Neural cell (in vitro differentiated cells): ENCODE data around the gene P2RY14. TPM values are rescaled to one million over a fixed set of nuclear protein-coding genes. Genes with fewer than 3 reads are reported as not detected.

ENCODE experiments used
- H2AFZ ChIP-seq: fragments of 200-600, 300-800 bp; sonication (generic), shearing (Covaris generic); 2 replicates; pipeline ENCODE4 v1.6.0; 2014; ENCODE audit warnings: low read depth, mild to moderate bottlenecking, antibody characterized with exemption, low read length, moderate library complexity
- H3F3A ChIP-seq: fragments of 200-600 bp; shearing (Covaris generic); 2 replicates; pipeline ENCODE4 v1.6.1; 2016; ENCODE audit warnings: mild to moderate bottlenecking, moderate library complexity, mixed read lengths, antibody characterized with exemption, low read length; ENCODE audit not compliant: insufficient read depth, poor library complexity, severe bottlenecking
- H3K27ac ChIP-seq: fragments of 200-600, 300-800 bp; sonication (generic), shearing (Covaris generic); 2 replicates; pipeline ENCODE4 v1.5.1; 2014; ENCODE audit warnings: mild to moderate bottlenecking, low read length, moderate library complexity
- H3K27me3 ChIP-seq: fragments of 300-800, 200-600 bp; sonication (generic), shearing (Covaris generic); 2 replicates; pipeline ENCODE4 v1.6.0; 2014; ENCODE audit warnings: mild to moderate bottlenecking, low read depth, low read length, moderate library complexity; ENCODE audit not compliant: insufficient read depth
- H3K36me3 ChIP-seq: fragments of 300-800, 200-600 bp; sonication (generic), shearing (Covaris generic); 2 replicates; pipeline ENCODE4 v1.5.1; 2014; ENCODE audit warnings: mild to moderate bottlenecking, antibody characterized with exemption, low read length, moderate library complexity; ENCODE audit not compliant: insufficient read depth
- H3K4me2 ChIP-seq: fragments of 300-800, 200-600 bp; sonication (generic), shearing (Covaris generic); 2 replicates; pipeline ENCODE4 v1.6.0; 2014; ENCODE audit warnings: mild to moderate bottlenecking, low read length
- H3K4me3 ChIP-seq: fragments of 300-800, 200-600 bp; sonication (generic), shearing (Covaris generic); 2 replicates; pipeline ENCODE4 v1.5.1; 2014; ENCODE audit warnings: mild to moderate bottlenecking, low read length, moderate library complexity
- H3K79me2 ChIP-seq: fragments of 200-600 bp; shearing (Covaris generic); replicated peaks from 2 replicates; pipeline ENCODE4 v1.6.0; 2014; ENCODE audit warnings: mild to moderate bottlenecking, low read length, moderate library complexity; ENCODE audit not compliant: insufficient read depth
- H3K9ac ChIP-seq: fragments of 300-800, 200-600 bp; sonication (generic), shearing (Covaris generic); 2 replicates; pipeline ENCODE4 v1.6.1; 2016; ENCODE audit warnings: mild to moderate bottlenecking, low read length, mixed read lengths
- H3K9me2 ChIP-seq: fragments of 200-600 bp; shearing (Covaris generic); 2 replicates; pipeline ENCODE4 v1.6.1; 2016; ENCODE audit warnings: mild to moderate bottlenecking, low read length, mixed read lengths; ENCODE audit not compliant: insufficient read depth
- H3K9me3 ChIP-seq: fragments of 200-600, 300-800 bp; sonication (generic), shearing (Covaris generic); 2 replicates; pipeline ENCODE4 v1.6.1; 2016; ENCODE audit warnings: mild to moderate bottlenecking, mixed run types, low read length, moderate library complexity, mixed read lengths
- H4K20me1 ChIP-seq: fragments of 200-600 bp; shearing (Covaris generic); 2 replicates; pipeline ENCODE4 v1.6.1; 2016; ENCODE audit warnings: mild to moderate bottlenecking, mixed run types; ENCODE audit not compliant: insufficient read depth
- CTCF ChIP-seq: fragments of 450-650 bp; IDR thresholded peaks from 2 replicates; pipeline ENCODE4 v1.5.1; 2014; ENCODE audit warnings: antibody characterized with exemption, mild to moderate bottlenecking, moderate library complexity; ENCODE audit not compliant: poor library complexity, severe bottlenecking
- EP300 ChIP-seq: fragments of 450-650 bp; conservative IDR thresholded peaks from 2 replicates; pipeline ENCODE4 v1.6.1; 2014; ENCODE audit warnings: antibody characterized with exemption, mild to moderate bottlenecking, moderate library complexity; ENCODE audit not compliant: poor library complexity, severe bottlenecking
- EZH2 ChIP-seq: fragments of 200-600, 300-800 bp; shearing (Covaris generic), sonication (generic); IDR thresholded peaks from 2 replicates; pipeline ENCODE4 v1.6.1; 2014; ENCODE audit warnings: antibody characterized with exemption, low read length, borderline replicate concordance, mild to moderate bottlenecking; ENCODE audit not compliant: insufficient read depth, poor library complexity, severe bottlenecking
- MXI1 ChIP-seq: fragments of 450-650 bp; conservative IDR thresholded peaks from 2 replicates; pipeline ENCODE4 v1.6.1; 2014; ENCODE audit warnings: antibody characterized with exemption, mild to moderate bottlenecking; ENCODE audit not compliant: poor library complexity, severe bottlenecking
- POLR2AphosphoS5 ChIP-seq: IDR thresholded peaks from 2 replicates; pipeline ENCODE4 v1.6.1; 2012
- RAD21 ChIP-seq: fragments of 450-650 bp; conservative IDR thresholded peaks from 2 replicates; pipeline ENCODE4 v1.6.1; 2014; ENCODE audit warnings: antibody characterized with exemption, mild to moderate bottlenecking, moderate library complexity
- REST ChIP-seq: IDR thresholded peaks from 2 replicates; pipeline ENCODE4 v1.6.1; 2012; ENCODE audit warnings: borderline replicate concordance
- SMC3 ChIP-seq: fragments of 450-650 bp; conservative IDR thresholded peaks from 2 replicates; pipeline ENCODE4 v1.6.1; 2014; ENCODE audit warnings: antibody characterized with exemption, mild to moderate bottlenecking, moderate library complexity; ENCODE audit not compliant: poor library complexity
- TAF1 ChIP-seq: IDR thresholded peaks from 2 replicates; pipeline ENCODE4 v1.6.1; 2012; ENCODE audit warnings: low read depth
- polyA plus RNA-seq: library from polyadenylated mRNA; depleted of rRNA; stranded (reverse); fragments of >200 nt; gene quantifications from 2 replicates; pipeline ENCODE4 v1.2.3, GENCODE V29; 2014

P2RY14 gene
- polyA plus RNA-seq, 1 donor from 2014 or later = not detected

GRCh38 chr3:151300539-151300938, 22.2 kb upstream of the P2RY14 start:
- Histone ChIP-seq H3K4me2 (no peak overlapping the region), H3K9me2 (no peaks in the 10 kb centered on the region), H3K9ac (no peak overlapping the region), H3K36me3 (no peaks in the 10 kb centered on the region), H2AFZ (no peak overlapping the region), H3K27me3 (no peaks in the 10 kb centered on the region), H3K27ac (no peak overlapping the region), H3K79me2 (no peaks in the 10 kb centered on the region), H4K20me1 (peaks cover 3% of the 10 kb centered on the region), H3F3A (no peaks in the 10 kb centered on the region), H3K4me3 (no peak overlapping the region), H3K9me3 (no peaks in the 10 kb centered on the region)
- TF ChIP-seq POLR2AphosphoS5 (no peak), MXI1 (no peak), RAD21 (no peak), REST (no peak), TAF1 (no peak)

- Histone ChIP-seq H3K4me2 (no peak overlapping the region), H2AFZ (no peak overlapping the region), H3K27ac (no peak overlapping the region), H4K20me1 (peaks cover 3% of the 10 kb centered on the region), H3K27me3 (no peaks in the 10 kb centered on the region), H3F3A (no peaks in the 10 kb centered on the region), H3K79me2 (no peaks in the 10 kb centered on the region), H3K4me3 (no peak overlapping the region), H3K36me3 (no peaks in the 10 kb centered on the region), H3K9me2 (no peaks in the 10 kb centered on the region), H3K9ac (no peak overlapping the region), H3K9me3 (no peaks in the 10 kb centered on the region)
- TF ChIP-seq EP300 = no peak
- TF ChIP-seq SMC3 = no peak
- TF ChIP-seq POLR2AphosphoS5 = no peak
- TF ChIP-seq EZH2 = no peak
- no peak for TF ChIP-seq REST
- no peak for TF ChIP-seq MXI1
- TF ChIP-seq TAF1 = no peak
- no peak for TF ChIP-seq RAD21
- TF ChIP-seq CTCF = no peak
Observed at GRCh38 chr3:151299006-151299405, 20.7 kb upstream of the P2RY14 start.
